Suppressor macrophage treated with lipopolysaccharide for 1 hour (primary cell): ENCODE results near the gene SPPL2C.

Source experiments
- DNase-seq, 3 donors: peaks; one replicate each; pipeline ENCODE4 v3.0.0-alpha.2; 2020 to 2022

SPPL2C gene, protein sequence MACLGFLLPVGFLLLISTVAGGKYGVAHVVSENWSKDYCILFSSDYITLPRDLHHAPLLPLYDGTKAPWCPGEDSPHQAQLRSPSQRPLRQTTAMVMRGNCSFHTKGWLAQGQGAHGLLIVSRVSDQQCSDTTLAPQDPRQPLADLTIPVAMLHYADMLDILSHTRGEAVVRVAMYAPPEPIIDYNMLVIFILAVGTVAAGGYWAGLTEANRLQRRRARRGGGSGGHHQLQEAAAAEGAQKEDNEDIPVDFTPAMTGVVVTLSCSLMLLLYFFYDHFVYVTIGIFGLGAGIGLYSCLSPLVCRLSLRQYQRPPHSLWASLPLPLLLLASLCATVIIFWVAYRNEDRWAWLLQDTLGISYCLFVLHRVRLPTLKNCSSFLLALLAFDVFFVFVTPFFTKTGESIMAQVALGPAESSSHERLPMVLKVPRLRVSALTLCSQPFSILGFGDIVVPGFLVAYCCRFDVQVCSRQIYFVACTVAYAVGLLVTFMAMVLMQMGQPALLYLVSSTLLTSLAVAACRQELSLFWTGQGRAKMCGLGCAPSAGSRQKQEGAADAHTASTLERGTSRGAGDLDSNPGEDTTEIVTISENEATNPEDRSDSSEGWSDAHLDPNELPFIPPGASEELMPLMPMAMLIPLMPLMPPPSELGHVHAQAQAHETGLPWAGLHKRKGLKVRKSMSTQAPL

DNA sequence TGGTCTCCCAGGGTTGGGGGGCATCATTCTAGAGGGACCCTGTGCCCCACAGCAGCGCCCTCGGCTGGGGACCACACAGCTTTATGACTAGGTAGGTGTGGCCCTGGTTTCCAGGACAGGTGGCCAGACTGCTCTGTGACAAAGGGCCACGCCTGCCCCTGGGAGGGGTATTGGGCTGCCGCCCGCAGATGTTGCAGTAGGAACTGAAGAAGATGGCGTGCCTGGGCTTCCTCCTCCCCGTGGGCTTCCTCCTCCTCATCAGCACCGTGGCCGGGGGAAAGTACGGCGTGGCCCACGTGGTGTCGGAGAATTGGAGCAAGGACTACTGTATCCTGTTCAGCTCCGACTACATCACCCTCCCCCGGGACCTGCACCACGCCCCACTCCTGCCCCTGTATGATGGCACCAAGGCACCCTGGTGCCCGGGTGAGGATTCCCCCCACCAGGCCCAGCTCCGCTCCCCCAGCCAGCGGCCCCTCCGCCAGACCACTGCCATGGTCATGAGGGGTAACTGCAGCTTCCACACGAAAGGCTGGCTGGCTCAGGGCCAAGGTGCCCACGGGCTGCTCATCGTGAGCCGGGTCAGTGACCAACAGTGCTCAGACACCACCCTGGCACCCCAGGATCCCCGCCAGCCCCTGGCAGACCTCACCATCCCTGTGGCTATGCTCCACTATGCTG is at the start of gene SPPL2C:
Gene SPPL2C (plus strand): TSS at position 187 of the 681 bp plus-strand sequence. CDS start 26 bp downstream, at position 213.
- no peak for DNase-seq

DNA sequence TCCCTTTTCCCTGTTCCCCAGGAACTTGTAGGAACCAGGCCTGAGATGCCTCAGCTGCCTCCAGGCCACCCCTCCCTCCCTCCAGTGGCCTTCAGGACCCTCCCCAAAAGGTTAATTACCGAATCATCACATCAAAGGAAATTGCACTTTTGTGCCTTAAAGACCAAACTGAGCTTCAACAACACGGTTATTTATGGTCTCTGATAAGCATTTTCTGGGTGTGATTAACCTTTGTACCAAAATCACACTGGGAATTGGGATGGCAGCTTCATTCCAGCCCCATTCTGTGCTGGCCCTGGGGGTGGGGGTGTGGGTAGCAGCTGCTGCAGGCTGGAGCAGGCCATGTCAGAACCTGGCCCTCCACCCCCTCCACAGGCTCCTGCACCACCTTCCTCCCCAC is 43.9 kb upstream of the SPPL2C start:
- no peak for DNase-seq

DNA sequence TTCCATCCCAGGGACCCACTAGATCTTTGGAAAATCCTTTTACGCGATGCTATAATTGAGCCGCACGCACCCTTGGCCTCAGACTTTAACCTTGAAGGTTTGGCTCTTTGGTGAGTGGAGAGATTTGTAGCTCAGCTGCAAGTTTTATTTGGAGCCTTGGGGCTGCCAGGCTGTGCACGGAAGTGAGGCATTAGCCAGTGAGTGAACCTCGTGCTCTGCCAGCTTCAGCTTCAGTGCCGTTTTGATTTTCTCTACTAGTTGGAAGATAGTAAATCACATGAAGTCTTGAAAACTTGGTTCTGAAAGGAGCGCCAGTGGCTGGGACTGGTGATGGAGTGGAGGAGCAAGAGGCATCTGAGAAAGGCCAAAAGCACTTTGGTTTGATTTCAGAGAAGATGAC is 43.3 kb upstream of the SPPL2C start:
- DNase-seq: no peak

DNA sequence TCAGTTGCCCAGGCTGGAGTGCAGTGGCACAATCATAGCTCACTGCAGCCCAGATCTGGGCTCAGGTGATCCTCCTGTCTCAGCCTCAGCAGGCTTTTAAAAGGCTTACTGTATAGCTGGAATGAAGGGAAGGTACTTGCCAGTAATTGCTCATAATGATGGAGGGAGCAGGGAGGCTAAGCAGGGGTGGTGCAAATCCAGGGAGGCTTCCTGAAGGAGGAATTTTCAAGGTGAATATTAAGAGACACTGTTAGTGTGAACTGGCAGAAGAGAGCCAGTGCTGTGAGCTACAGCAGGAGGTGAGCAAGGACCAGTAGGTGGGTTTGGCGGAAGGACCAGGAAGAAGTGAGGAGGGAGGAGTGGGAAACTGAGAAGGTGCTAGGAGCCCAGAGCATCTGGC is 35.8 kb upstream of the SPPL2C start:
- DNase-seq: no peak

DNA sequence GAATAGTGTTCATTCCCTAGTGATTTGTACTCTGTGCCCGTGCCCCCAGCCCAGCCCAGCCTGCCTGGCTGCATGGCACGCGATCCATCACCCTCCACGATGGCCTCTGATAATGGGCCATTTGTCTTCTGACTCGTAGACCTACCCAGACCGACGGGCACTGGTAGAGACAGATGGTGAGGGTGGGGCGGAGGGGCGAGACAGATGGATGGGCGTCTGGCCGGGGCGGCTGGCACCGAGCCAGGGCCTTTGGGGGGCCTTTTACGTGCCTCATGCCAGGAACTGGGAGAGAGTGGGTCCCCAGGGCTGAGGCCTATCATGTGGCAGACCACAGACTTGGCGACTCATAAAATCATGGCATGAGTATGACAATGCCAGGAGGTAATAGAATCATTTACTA is 35.2 kb upstream of the SPPL2C start:
- DNase-seq: no peak

DNA sequence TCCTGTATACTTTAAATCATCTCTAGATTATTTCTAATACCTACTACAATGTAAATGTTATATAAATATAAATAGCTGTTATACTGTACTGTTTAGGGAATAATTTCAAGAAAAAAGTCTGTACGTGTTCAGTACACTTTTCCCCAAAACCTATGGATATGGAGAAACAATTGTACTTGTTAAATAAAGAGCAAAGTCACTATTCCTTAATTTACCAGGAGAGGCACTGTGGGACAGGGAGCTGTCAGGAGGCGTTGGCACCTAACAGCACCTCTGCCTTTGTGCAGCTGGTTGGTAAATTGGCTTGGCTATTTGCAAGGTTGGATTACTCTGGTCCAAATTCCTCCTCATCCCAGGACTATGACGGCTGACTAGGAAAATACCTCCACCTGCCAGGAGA is 32.6 kb upstream of the SPPL2C start:
- no peak for DNase-seq

DNA sequence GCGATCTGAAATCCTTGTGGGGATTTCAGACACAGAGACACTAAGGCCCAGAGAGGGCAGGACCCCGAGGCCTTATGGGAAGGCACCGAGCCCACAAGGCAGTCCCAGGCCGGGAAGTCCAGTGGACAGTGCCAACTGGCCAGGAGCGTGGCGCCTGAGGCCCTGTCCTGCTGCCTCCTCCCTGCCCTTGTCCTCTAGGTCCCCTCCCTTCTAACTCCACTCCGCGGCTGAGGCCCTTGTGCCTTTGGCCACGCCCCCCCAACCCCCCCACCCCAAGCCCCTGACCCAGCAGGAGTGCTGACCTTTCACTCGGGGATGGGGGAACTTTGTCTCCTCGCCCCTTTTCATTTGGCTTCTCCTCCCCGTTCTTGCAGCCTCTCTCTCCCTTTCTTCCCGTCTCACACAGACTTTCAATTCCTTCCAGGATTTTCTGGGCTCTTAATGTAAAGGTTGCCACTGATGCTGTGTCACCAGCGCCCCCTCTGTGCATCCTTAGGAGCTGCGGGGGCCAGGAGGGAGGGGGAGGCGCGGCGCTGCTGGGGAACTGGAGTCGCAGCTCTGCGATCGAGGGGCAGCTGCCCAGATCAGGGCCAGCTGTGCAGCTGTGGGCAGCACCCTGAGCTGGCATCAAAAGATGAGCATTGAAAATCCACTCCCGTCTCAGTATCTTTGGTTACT is 31.5 kb upstream of the SPPL2C start:
- DNase-seq: peak in 2 of 3 donors; percentile 9 to 14

DNA sequence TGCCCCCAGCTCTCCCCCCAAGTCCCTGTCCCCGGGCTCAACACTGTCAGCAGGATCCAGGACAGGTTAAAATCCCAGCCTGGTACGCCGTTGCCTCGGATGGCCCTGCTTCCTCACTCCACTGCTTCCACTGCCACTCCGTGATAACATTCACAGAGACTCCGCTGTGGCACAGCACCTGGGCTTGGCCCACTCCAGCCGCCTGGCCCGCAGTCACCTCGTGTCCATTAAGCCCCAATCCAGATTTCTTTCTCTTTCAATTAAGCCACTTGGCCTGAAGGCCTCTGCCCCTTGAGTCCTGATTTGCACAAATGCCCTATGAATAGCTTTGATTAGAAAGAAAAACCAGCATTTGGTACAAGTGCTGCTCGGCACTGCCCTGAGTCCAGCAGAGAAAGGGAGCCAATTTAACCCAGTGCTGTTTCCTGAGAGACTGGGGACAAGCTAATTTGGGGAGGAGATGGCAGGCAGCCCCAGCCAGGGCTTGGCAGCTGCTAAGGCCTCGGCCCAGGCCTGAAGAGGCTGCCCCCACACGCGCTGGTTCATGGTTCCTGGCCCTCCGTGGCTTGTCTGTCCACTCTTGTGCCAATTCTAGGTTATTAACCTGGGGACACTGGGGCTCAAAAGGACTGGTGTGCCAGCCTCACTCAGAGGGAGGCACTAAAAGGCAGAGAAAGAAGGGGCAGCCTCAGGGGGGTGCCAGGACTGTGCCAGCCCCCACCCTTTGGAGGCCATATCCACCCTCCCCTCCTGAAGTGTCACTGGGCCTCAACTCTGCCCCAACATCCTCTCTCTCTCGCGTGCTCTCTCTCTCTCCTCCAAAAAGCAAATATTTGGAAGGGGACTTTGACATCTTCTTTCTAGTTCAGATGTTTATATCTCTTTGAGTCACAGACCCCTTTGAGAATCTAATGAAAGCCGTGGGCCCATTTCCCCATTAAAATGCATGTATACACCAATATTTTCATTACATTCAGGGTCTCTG is 29.8 kb upstream of the SPPL2C start:
- DNase-seq: no peak

DNA sequence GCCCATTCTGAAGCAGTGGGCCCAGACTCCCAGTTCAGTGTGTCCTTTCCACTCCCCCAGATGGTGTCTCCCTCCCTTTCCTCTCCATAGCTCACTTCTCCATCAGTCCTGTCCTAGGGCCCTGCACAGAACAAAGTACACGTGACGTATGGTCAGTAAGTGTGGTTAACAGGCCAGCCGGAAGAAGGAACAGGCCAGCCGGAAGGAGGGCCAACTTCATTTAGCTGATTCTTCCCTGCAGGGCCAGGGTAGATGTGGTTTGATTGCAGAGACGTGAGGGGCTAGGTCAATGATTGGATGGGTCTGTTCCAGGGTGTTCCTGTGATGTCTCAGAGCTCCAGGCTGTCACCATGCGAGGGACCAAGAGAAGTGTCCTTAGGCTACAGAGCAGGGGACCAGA is 28.9 kb upstream of the SPPL2C start:
- no peak for DNase-seq

DNA sequence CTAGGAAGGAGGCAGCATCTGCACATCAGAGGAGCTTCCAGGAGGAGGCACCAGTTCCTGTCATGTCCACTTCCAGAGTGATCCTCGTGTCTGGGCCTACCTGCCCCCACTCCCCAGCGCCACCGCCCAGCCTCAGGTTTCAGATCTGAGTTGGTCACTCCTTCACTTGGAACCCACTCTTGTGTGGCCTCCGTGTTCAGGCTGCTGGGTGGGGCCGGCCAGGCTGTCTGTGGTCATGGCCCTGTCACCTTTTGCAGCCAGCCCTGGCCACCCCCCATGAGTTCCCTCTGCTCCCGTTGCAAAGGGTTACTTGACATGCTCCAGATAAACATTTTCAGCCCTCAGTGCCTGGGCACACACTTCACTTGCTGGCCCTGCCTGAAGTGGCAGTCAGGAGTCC is 26.6 kb upstream of the SPPL2C start:
- no peak for DNase-seq

DNA sequence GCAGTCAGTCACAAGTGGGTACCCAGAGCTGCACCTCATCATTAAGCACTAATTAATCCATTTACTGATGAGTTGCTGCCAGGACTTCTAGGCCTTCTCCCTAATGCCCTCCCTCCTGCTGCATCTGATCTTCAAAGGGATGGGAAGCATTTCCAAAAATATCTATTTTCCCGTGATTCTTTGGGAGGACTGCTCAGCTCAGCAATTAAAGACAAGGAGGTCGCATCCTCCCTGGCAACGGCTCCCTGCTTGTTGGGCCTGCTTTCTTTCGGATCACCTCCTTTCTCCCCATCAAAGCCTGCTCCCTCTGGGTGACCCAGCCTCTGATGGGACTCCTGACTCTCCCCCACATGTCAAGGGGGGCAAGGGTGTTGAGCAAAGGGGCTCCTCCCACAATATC is 26.0 kb upstream of the SPPL2C start:
- no peak for DNase-seq

DNA sequence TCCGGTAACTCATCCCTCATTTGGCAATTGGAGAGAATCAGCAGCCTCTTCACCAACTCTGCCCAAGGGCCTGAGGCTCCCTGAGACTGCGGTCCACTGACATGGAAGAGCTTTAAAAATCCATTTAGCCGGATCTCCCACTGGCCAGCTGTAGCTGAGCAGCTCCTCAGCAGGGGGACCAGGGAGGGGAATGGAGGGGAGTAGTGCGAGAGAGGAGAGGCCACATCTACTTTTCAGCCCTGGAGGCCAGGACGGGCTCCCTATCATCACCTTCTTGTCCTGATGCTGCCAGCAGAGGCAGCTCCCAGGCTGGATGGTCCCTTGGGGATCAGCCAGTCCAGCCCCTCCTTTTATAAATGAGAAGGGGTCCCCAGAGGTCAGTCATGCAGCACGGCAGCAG is 25.0 kb upstream of the SPPL2C start:
- no peak for DNase-seq

DNA sequence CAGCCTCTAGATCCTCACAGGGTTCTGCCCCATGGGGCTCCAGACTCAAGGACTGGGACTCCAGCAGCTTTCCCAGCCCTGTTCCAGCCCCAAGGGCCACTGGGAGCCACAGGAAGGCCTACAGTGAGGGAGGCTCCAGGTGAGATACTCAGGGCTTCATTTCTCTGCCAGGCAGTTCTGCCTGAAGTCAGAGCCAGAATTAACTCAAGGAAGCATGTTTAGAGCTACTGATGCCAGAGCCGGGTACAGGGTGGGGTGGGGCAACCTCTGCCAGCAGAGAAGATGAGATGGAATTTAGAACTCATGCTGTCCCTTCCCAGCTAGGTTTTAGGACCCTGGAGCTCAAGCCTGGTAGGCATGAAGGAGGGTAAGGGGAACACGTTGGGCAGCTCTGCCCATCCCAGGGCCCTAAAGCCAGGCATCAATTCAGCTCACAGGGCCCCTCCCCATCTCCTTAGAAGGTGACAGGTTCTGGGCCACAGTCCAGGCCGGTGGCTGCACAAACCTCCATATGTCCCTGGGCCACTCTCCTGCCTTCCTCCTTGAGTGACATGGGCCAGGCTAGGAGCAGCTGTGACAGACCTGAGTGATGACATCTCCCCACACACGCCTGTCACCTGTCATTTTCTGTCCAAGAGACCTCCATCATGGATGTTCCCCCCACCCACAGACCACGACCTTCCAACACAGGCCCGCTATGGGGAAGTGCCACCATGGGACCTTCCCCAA is 24.5 kb upstream of the SPPL2C start:
- no peak for DNase-seq

DNA sequence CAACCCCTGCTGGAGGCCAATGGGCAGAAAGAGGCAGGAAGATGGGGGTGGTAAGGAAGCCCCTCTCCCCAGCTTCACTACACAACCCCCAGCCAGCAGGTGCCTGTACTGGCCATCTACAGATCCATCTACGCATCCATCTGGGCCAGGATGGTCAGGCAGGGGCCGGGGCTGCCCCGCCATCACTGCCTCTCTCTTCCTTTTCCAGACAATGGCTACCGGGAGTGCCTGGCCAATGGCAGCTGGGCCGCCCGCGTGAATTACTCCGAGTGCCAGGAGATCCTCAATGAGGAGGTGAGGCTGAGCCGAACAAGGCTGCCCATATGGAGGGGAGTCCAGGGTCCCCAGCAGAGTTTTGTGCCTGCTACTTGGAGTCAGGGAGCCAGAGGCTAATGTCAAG is 23.5 kb upstream of the SPPL2C start:
- DNase-seq: no peak

DNA sequence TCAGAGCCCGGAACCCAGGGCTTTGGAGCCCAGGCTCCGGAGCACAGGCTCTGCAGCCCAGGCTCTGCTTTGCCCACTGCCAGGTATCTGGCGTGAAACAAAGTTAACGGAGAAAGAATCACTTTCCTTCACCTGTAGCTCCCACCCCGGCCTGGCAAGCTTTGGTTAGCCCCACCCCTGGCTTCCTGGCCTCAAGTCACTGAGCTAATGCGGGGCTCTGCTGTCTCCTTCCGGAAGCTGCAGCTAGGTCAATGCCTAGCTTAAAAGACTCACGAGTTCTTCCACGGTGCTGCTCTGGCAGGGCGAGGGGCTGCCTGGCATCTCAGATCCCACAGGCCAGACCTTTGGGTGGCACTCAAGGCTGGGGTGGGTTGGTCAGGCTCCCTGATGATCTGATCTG is 21.1 kb upstream of the SPPL2C start:
- no peak for DNase-seq

DNA sequence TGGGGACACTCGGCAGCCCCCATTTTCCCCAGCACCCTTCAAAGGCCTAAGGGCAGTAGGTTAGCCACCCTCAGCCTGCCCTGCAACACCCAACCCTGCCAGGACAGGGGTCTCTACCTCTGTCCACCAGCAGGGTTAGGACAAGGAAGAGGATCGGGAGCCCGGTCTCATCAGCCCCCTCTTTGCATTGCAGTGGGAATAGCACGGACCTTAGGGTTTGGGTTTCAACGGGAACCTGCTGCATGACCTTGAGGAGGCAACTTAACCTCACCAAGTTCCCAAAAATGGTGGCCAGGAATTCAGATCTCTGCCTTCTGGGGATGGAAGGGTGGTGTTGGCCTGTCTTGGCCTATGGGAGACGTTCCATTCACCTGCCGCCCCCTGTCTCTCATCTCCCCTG is 20.2 kb upstream of the SPPL2C start:
- DNase-seq: no peak

DNA sequence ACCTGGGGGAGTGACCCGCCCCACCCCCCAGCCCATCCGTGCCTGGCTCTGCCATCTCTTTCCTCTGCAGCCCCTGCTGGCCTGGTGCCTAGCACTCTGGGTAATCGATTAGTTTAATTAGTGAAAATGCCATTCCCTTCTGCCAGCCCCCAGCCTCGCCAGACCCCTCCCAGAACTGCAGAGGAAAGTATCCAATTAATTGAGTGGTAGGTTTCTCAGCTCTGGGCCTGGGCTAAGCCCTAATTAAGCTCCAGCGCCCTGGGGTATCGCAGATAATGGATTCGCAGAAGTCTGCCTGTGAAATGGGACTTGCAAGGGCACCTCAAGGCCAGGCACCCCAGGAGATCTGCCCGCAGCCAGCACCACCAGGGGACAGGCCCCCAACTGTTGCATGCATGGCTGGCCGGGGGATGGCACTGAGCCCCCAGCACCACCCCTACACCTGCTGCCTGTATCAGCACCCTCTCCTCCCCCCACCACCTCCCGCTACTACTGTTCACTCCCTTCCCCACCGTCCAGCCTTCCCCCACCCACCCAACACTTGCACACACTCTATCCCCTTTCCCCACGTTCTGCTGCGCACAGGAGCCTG is 19.7 kb upstream of the SPPL2C start:
- no peak for DNase-seq

DNA sequence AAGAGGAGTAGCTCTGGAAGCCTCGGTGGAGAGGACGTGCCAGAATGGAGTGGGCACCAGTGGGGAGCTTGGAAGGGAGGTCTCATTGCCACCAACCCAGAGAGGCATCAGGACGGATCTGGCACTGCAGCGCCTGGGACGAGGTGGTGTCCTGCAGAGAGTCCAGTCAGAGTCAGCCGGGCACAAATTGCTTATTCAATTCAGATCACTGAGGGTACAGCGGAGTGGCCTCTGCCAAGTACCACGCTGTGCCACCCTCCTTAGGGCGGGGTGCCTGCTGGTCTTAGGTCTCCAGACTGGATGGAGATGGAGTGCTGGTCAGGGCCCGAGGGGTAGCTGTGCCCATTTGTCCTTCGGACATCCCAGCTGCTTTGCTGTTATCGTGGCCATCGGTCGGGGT is 18.9 kb upstream of the SPPL2C start:
- DNase-seq: no peak

DNA sequence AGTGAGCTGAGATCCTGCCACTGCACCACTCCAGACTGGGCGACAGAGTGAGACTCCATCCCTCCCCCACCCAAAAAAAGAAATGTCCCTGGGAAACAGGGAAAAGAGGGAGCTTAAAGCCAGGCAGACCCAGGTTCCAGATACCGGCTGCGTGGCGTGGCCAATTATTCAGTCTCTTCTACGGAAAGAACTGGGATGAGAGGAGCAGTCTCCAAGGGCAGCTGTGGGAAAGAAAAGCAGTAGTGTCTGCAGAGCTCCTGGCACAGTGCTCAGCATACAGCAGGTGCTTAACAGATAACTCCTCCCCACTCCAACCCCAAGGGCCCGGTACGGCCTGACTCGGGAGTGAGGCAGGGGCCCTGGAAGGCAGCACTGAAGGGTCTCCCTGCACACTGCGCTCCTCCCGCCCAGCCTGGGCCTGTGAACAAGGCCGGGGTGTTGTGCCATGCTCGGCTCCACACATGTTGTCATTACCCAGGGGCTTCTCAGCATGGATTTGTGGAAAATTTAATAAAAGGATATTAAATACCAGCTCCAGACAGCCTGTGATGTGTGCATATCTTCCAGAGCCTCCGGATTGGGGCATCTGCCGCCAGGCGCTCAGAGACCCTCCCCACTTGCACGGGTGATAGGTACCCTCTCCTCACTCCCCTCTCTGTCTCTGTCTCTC is 17.6 kb upstream of the SPPL2C start:
- no peak for DNase-seq

DNA sequence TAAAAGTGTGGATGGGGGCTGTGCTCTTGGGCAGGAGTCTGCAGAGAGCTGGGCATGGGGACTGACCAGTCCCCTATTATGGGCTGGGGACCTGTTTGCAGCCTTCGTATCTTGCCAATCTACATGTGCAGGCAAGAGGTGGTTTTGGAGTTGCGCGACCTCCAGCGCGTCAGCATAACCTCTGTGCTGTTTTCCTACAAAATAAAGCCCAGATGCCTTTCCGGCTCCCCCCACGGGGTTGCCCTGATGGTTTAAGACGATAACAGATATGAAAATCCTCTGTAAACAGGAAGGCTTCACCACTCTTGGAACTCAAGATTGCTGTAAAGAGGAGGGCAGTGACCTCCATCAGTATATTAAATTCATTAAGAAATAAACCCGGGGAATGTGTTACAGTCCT is 16.5 kb upstream of the SPPL2C start:
- no peak for DNase-seq
